B cell (primary cell): ENCODE measurements around the gene PARG. TPM values are rescaled to one million over a fixed set of nuclear protein-coding genes. Genes with fewer than 3 reads are reported as not detected.
"Not testable (repeated sequence)": the region's sequence is repeated elsewhere in the genome, so short reads cannot be mapped to it uniquely, and the experiment has no call there.

ENCODE experiments used
- ATAC-seq: fragments of 200-7000 bp; cut with Tn5 transposase; one replicate; pipeline ENCODE4 v1.10.0; 2021; ENCODE audit warnings: low read depth, mild to moderate bottlenecking, moderate number of reproducible peaks, moderate library complexity
- CTCF ChIA-PET: fragments of 350-600 bp; sonication (Branson Sonifier 250); formaldehyde crosslinking; loops from one replicate; lab custom pipeline; 2021; ENCODE audit warnings: antibody characterized with exemption, inconsistent platforms; lab: Charles Lee
- POLR2A ChIA-PET: fragments of 350-600 bp; sonication (Branson Sonifier 250); formaldehyde crosslinking; loops from one replicate; lab custom pipeline; 2021; ENCODE audit warnings: antibody characterized with exemption; lab: Charles Lee
- DNase-seq: peaks from one replicate; pipeline ENCODE4 v3.0.0; 2013
- H2AFZ ChIP-seq: 2 replicates; pipeline ENCODE4 v1.6.1; 2012; ENCODE audit warnings: mild to moderate bottlenecking, low read depth, low read length; ENCODE audit not compliant: insufficient read depth, poor library complexity, severe bottlenecking
- H3K27ac ChIP-seq, 2 donors: 1 replicate in 1 of 2; 2 replicates in 1 of 2; pipeline ENCODE4 v1.5.1; 2012 to 2013; ENCODE audit warnings: low read length in 2 of 2, mild to moderate bottlenecking in 2 of 2, moderate library complexity in 1 of 2
- H3K27me3 ChIP-seq, 4 experiments: fragments of 200-600 bp in 1 of 4; sonication (generic) in 1 of 4; replicated peaks in 1 of 4; 1 replicate in 2 of 4; 2 replicates in 2 of 4; pipeline versions ENCODE4 v1.6.1 to v1.7.0; 2013 to 2016; ENCODE audit warnings: low read length in 3 of 4, mild to moderate bottlenecking in 2 of 4, mixed read lengths in 1 of 4, moderate library complexity in 1 of 4; ENCODE audit not compliant: insufficient read depth in 4 of 4, control insufficient read depth in 3 of 4; ENCODE audit errors: control extremely low read depth in 1 of 4
- H3K36me3 ChIP-seq, 2 experiments: replicated peaks in 1 of 2; 1 replicate in 1 of 2; 2 replicates in 1 of 2; pipeline versions ENCODE4 v1.6.1 to v1.7.1; 2013; ENCODE audit warnings: low read length in 1 of 2; ENCODE audit not compliant: insufficient read depth in 2 of 2, control insufficient read depth in 1 of 2; ENCODE audit errors: control extremely low read depth in 1 of 2, extremely low read depth in 1 of 2
- H3K4me1 ChIP-seq, 2 donors: fragments of 200-600 bp in 1 of 2; sonication (generic) in 1 of 2; 1 replicate in 1 of 2; 2 replicates in 1 of 2; pipeline versions ENCODE4 v1.5.1 to v1.6.1; 2013 to 2017; ENCODE audit warnings: low read length in 2 of 2; ENCODE audit not compliant: control insufficient read depth in 2 of 2, insufficient read depth in 2 of 2
- H3K4me2 ChIP-seq: replicated peaks from 2 replicates; pipeline ENCODE3; 2012; ENCODE audit warnings: mild to moderate bottlenecking, low read depth, low read length; ENCODE audit not compliant: poor library complexity, severe bottlenecking
- H3K4me3 ChIP-seq, 5 experiments: fragments of 200-600 bp in 1 of 5; sonication (generic) in 1 of 5; 1 replicate in 3 of 5; 2 replicates in 2 of 5; pipeline versions ENCODE4 v1.5.1 to v1.7.0; 2011 to 2016; ENCODE audit warnings: low read length in 4 of 5, mild to moderate bottlenecking in 4 of 5, low read depth in 2 of 5, control low read depth in 1 of 5, moderate library complexity in 1 of 5; ENCODE audit not compliant: insufficient read depth in 1 of 5; ENCODE audit errors: control extremely low read depth in 1 of 5, extremely low read depth in 1 of 5
- H3K79me2 ChIP-seq: fragments of 200-600 bp; sonication (generic); one replicate; pipeline ENCODE4 v1.6.0; 2016; ENCODE audit warnings: low read length; ENCODE audit not compliant: control insufficient read depth, insufficient read depth
- H3K9ac ChIP-seq: fragments of 200-600 bp; sonication (generic); 2 replicates; pipeline ENCODE4 v1.6.1; 2017; ENCODE audit warnings: mild to moderate bottlenecking, low read length, moderate library complexity
- H3K9me3 ChIP-seq, 3 donors: one replicate each; pipeline versions ENCODE4 v1.6.1 to v1.7.1; 2013; ENCODE audit warnings: low read length in 2 of 3; ENCODE audit not compliant: control insufficient read depth in 2 of 3, insufficient read depth in 1 of 3; ENCODE audit errors: control extremely low read depth in 1 of 3
- H4K20me1 ChIP-seq: 2 replicates; pipeline ENCODE4 v1.6.0; 2012; ENCODE audit warnings: mild to moderate bottlenecking, low read length; ENCODE audit not compliant: insufficient read depth, control insufficient read depth, poor library complexity, severe bottlenecking
- H3K27ac Mint-ChIP-seq: one replicate; pipeline ENCODE4 v1.8.0; 2021; ENCODE audit warnings: mixed read lengths
- H3K27me3 Mint-ChIP-seq: one replicate; pipeline ENCODE4 v1.8.0; 2021; ENCODE audit warnings: mixed read lengths
- H3K4me1 Mint-ChIP-seq: one replicate; pipeline ENCODE4 v1.8.0; 2021; ENCODE audit warnings: mixed read lengths
- H3K4me3 Mint-ChIP-seq: one replicate; pipeline ENCODE4 v1.8.0; 2021; ENCODE audit warnings: mixed read lengths
- H3K9me3 Mint-ChIP-seq: one replicate; pipeline ENCODE4 v1.8.0; 2022; ENCODE audit warnings: mixed read lengths; ENCODE audit not compliant: insufficient read depth
- WGBS: methylation state at CpG from one replicate; pipeline ENCODE4 v1.1.5; 2013; ENCODE audit warnings: missing lambda C conversion rate; ENCODE audit not compliant: insufficient coverage; 5-methylcytosine and 5-hydroxymethylcytosine counted together
- intact Hi-C: fragments of 100-400 bp; cut with micrococcal nuclease; formaldehyde crosslinking; loops from one replicate; pipeline ENCODE4 v1.10.0; 2022
- polyA plus RNA-seq: library from polyadenylated mRNA; depleted of rRNA; stranded (reverse); fragments of >200 nt; gene quantifications from 2 replicates; pipeline ENCODE4 v1.2.3, GENCODE V29; 2012
- total RNA-seq, 2 donors: library from RNA; stranded (reverse); fragments of 120-200 nt in 1 of 2; gene quantifications; 1 replicate in 1 of 2; 2 replicates in 1 of 2; pipeline versions ENCODE4 v1.2.3 to v1.2.4, GENCODE V29; 2013 to 2022

PARG gene
- total and polyA plus RNA-seq, 2 donors (not counting 1 experiment from before 2014, with no cell fraction given): 8.5 to 47.9 TPM

GRCh38 chr10:49908290-49909080 is 33.3 kb downstream of the PARG start:
- DNase-seq, H3K27ac Mint-ChIP-seq, H3K27me3 ChIP-seq, H3K4me3 ChIP-seq, H4K20me1 ChIP-seq, H3K36me3 ChIP-seq, H3K79me2 ChIP-seq, POLR2A ChIA-PET, H3K9me3 Mint-ChIP-seq, H3K4me1 Mint-ChIP-seq, H3K4me1 ChIP-seq, H3K27me3 Mint-ChIP-seq, CTCF ChIA-PET, H3K27ac ChIP-seq, ATAC-seq, H3K4me2 ChIP-seq, H3K9me3 ChIP-seq, H3K4me3 Mint-ChIP-seq, H2AFZ ChIP-seq, H3K9ac ChIP-seq, intact Hi-C loops: not testable (repeated sequence)
- no CpG with 5 or more reads among the region's 4 CpGs for WGBS

GRCh38 chr10:49903829-49904228 is 38.0 kb downstream of the PARG start:
- H3K4me2 ChIP-seq, POLR2A ChIA-PET, H3K36me3 ChIP-seq, H3K9ac ChIP-seq, intact Hi-C loops, H3K9me3 Mint-ChIP-seq, H2AFZ ChIP-seq, H3K4me1 ChIP-seq, H3K27me3 ChIP-seq, DNase-seq, H3K27ac ChIP-seq, H4K20me1 ChIP-seq, H3K27ac Mint-ChIP-seq, ATAC-seq, H3K4me3 ChIP-seq, H3K4me1 Mint-ChIP-seq, CTCF ChIA-PET, H3K79me2 ChIP-seq, H3K4me3 Mint-ChIP-seq, H3K9me3 ChIP-seq, H3K27me3 Mint-ChIP-seq: not testable (repeated sequence)
- WGBS: no CpG with 5 or more reads among the region's 3 CpGs

GRCh38 chr10:49900406-49900805 is 41.4 kb downstream of the PARG start:
- CTCF ChIA-PET, H4K20me1 ChIP-seq, H2AFZ ChIP-seq, H3K27ac Mint-ChIP-seq, H3K79me2 ChIP-seq, H3K9me3 ChIP-seq, H3K4me1 ChIP-seq, H3K4me1 Mint-ChIP-seq, H3K9ac ChIP-seq, H3K4me3 Mint-ChIP-seq, H3K27me3 Mint-ChIP-seq, H3K4me3 ChIP-seq, POLR2A ChIA-PET, H3K27me3 ChIP-seq, H3K9me3 Mint-ChIP-seq, DNase-seq, ATAC-seq, H3K36me3 ChIP-seq, H3K4me2 ChIP-seq, H3K27ac ChIP-seq, intact Hi-C loops: not testable (repeated sequence)
- WGBS: no CpG with 5 or more reads among the region's 3 CpGs

- H3K4me1 Mint-ChIP-seq, H3K36me3 ChIP-seq, H3K9me3 Mint-ChIP-seq, H3K4me3 ChIP-seq, CTCF ChIA-PET, H4K20me1 ChIP-seq, H3K4me1 ChIP-seq, H3K27ac ChIP-seq, H3K4me2 ChIP-seq, POLR2A ChIA-PET, H3K27me3 ChIP-seq, H2AFZ ChIP-seq, DNase-seq, H3K4me3 Mint-ChIP-seq, H3K27ac Mint-ChIP-seq, H3K9me3 ChIP-seq, intact Hi-C loops, ATAC-seq, H3K79me2 ChIP-seq, H3K27me3 Mint-ChIP-seq, H3K9ac ChIP-seq: not testable (repeated sequence)
- WGBS: no CpG with 5 or more reads among the region's 2 CpGs
Measured at GRCh38 chr10:49899999-49900398, 41.8 kb downstream of the PARG start.
